ENCODE measurements around the gene NFKBIB.

NFKBIB gene

GRCh38 chr19:38922482-38922881 lies 22.7 kb downstream of the NFKBIB start:
- H3K27ac ChIP-seq = no peak overlapping the region
- TF ChIP-seq CTCF (conservative IDR thresholded peaks at IDR 0.05; ENCODE audit: low read depth) = no peak
- ChIA-PET POLR2A (ENCODE audit: low non-redundant PET) (no interaction called here), CTCF (interaction anchor here (0.6 kb wide), 1 partner anchor 96 kb away, joined by 3 read pairs; no protein-coding TSS in a partner anchor)
- no peak for DNase-seq (ENCODE audit: low spot score)

GRCh38 chr19:38924388-38924787 lies 24.6 kb downstream of the NFKBIB start:
- CTCF ChIA-PET = interaction anchor here (0.6 kb wide), 1 partner anchor 475 kb away, joined by 3 read pairs; no protein-coding TSS in a partner anchor
- no peak for DNase-seq (ENCODE audit: low spot score)
- H3K27ac ChIP-seq = no peak overlapping the region
- no peak for TF ChIP-seq CTCF (conservative IDR thresholded peaks at IDR 0.05; ENCODE audit: low read depth)
- POLR2A ChIA-PET (ENCODE audit: low non-redundant PET) = no interaction called here

- CTCF ChIA-PET = no interaction called here
Measured at GRCh38 chr19:38928391-38929001, 28.7 kb downstream of the NFKBIB start.

GRCh38 chr19:38929929-38930775 lies 30.4 kb downstream of the NFKBIB start, which contains the start of gene SARS2:
Gene SARS2 (minus strand): TSS chr19:38930763. CDS start chr19:38930736, 27 bp downstream.
- peak; percentile 99 for TF ChIP-seq CTCF (conservative IDR thresholded peaks at IDR 0.05; ENCODE audit: low read depth)
- H3K27ac ChIP-seq = peak within 1 kb of the TSS; percentile 89
- ChIA-PET POLR2A (ENCODE audit: low non-redundant PET) (interaction anchor here (0.5 to 1.6 kb wide), 5 partner anchors 10 to 81 kb away, joined by 3 to 8 read pairs (median 3); partner anchors contain the start of genes NFKBIB and SIRT2), CTCF (interaction anchor here (0.6 to 1.6 kb wide), 8 partner anchors 11 to 527 kb away, joined by 3 to 9 read pairs (median 4); partner anchors contain the start of gene FAM98C)
- DNase-seq (ENCODE audit: low spot score) = peak; percentile 98

More at GRCh38 chr19:38928391-38929001, 28.7 kb downstream of the NFKBIB start:
- POLR2A ChIA-PET (ENCODE audit: low non-redundant PET) = no interaction called here
- H3K27ac ChIP-seq = no peak overlapping the region
- TF ChIP-seq CTCF (conservative IDR thresholded peaks at IDR 0.05; ENCODE audit: low read depth) = no peak
- DNase-seq (ENCODE audit: low spot score) = no peak

- H3K27ac ChIP-seq = peak within 1 kb of the TSS; percentile 89
- ChIA-PET POLR2A (ENCODE audit: low non-redundant PET) (interaction anchor here (0.5 to 1.6 kb wide), 4 partner anchors 9 to 82 kb away, joined by 3 to 4 read pairs (median 3); no protein-coding TSS in a partner anchor), CTCF (interaction anchor here (0.5 to 1.5 kb wide), 10 partner anchors 12 to 528 kb away, joined by 3 to 9 read pairs (median 3); partner anchors contain the start of gene FAM98C)
- no peak for TF ChIP-seq CTCF (conservative IDR thresholded peaks at IDR 0.05; ENCODE audit: low read depth)
- DNase-seq (ENCODE audit: low spot score) = peak; percentile 100
Measured at GRCh38 chr19:38930776-38931520, 31.2 kb downstream of the NFKBIB start, which contains the start of gene MRPS12. Gene MRPS12 (plus strand): TSS chr19:38930944. CDS start chr19:38931295, 351 bp downstream.

Measured in RWPE1 (cell line).